NB4 (cell line): Measurements from ENCODE around the gene OSBPL2.

ENCODE experiments used
- DNase-seq: peaks from one replicate; pipeline ENCODE4 v3.0.0; 2010; ENCODE audit warnings: low read depth
- H3K4me3 ChIP-seq: one replicate; pipeline ENCODE4 v1.5.1; 2011; ENCODE audit warnings: mild to moderate bottlenecking, low read depth, low read length, moderate library complexity
- CTCF ChIP-seq: IDR thresholded peaks from one replicate; pipeline ENCODE4 v1.5.1; 2012; ENCODE audit warnings: low read depth, low read length
- MAX ChIP-seq: IDR thresholded peaks from 2 replicates; pipeline ENCODE4 v1.6.1; 2011; ENCODE audit warnings: low read depth, low read length
- MYC ChIP-seq: IDR thresholded peaks from 2 replicates; pipeline ENCODE4 v1.6.1; 2011; ENCODE audit warnings: low read depth, low read length
- POLR2A ChIP-seq: IDR thresholded peaks from 2 replicates; pipeline ENCODE4 v1.6.1; 2011; ENCODE audit warnings: mild to moderate bottlenecking; ENCODE audit not compliant: insufficient read length; ENCODE audit errors: extremely low read depth

The OSBPL2 gene

GRCh38 chr20:62230696-62231095 is 7.6 kb upstream of the OSBPL2 start:
- H3K4me3 ChIP-seq: no peak overlapping the region
- DNase-seq: no peak
- TF ChIP-seq MYC: no peak
- no peak for TF ChIP-seq MAX
- TF ChIP-seq CTCF: no peak
- TF ChIP-seq POLR2A: no peak

- no peak for DNase-seq
- H3K4me3 ChIP-seq: no peak overlapping the region
- no peak for TF ChIP-seq CTCF
- TF ChIP-seq MAX: no peak
- no peak for TF ChIP-seq POLR2A
- no peak for TF ChIP-seq MYC
Observed at GRCh38 chr20:62231292-62231691, 7.0 kb upstream of the OSBPL2 start.

- TF ChIP-seq CTCF (no peak), MAX (no peak), MYC (no peak), POLR2A (no peak)
- H3K4me3 ChIP-seq: no peak overlapping the region
- DNase-seq: no peak
Observed at GRCh38 chr20:62232194-62232593, 6.1 kb upstream of the OSBPL2 start.

- DNase-seq: no peak
- TF ChIP-seq MYC (no peak), CTCF (no peak), POLR2A (no peak)
- no peak overlapping the region for H3K4me3 ChIP-seq
Observed at GRCh38 chr20:62232770-62233645, 5.3 kb upstream of the OSBPL2 start.

GRCh38 chr20:62233684-62234083 is 4.6 kb upstream of the OSBPL2 start:
- TF ChIP-seq CTCF (no peak), POLR2A (no peak), MYC (no peak), MAX (no peak)
- peak; percentile 53 for DNase-seq
- no peak overlapping the region for H3K4me3 ChIP-seq

- no peak for DNase-seq
- no peak overlapping the region for H3K4me3 ChIP-seq
- TF ChIP-seq MAX (no peak), MYC (no peak), POLR2A (no peak), CTCF (no peak)
Observed at GRCh38 chr20:62234339-62234738, 4.0 kb upstream of the OSBPL2 start.
